Measurements from ENCODE around the gene LCN15. TPM values are rescaled to one million over a fixed set of nuclear protein-coding genes. Genes with fewer than 3 reads are reported as not detected.

The LCN15 gene
- total RNA-seq, 1 experiment from 2014 or later: not detected

GRCh38 chr9:136747161-136748060, 16.9 kb downstream of the LCN15 start:
- Histone ChIP-seq H3K23me2 (ENCODE audit: insufficient read length, low read depth, low read length, poor library complexity, severe bottlenecking) (peaks cover 3% of the 10 kb centered on the region), H2BK12ac (ENCODE audit: insufficient read length, low read depth, low read length) (no peak overlapping the region), H2AK5ac (ENCODE audit: insufficient read length, low read length) (no peak overlapping the region), H2AFZ (ENCODE audit: low read length) (no peak overlapping the region), H2BK20ac (ENCODE audit: low read depth, low read length, poor library complexity, severe bottlenecking) (no peak overlapping the region), H3K23ac (ENCODE audit: insufficient read length, low read depth, low read length) (no peak overlapping the region), H3K9me3 (ENCODE audit: control insufficient read depth, low read depth, low read length) (no peaks in the 10 kb centered on the region), H2BK120ac (ENCODE audit: low read depth, low read length, poor library complexity, severe bottlenecking) (no peak overlapping the region), H3K79me1 (ENCODE audit: insufficient read depth, low read depth, low read length, poor library complexity, severe bottlenecking) (no peaks in the 10 kb centered on the region), H4K91ac (ENCODE audit: insufficient read length, low read depth, low read length) (no peak overlapping the region), H3K4me1 (ENCODE audit: insufficient read depth, low read length) (no peaks in the 10 kb centered on the region), H4K20me1 (ENCODE audit: control insufficient read depth, insufficient read depth, insufficient read length) (no peaks in the 10 kb centered on the region), H3K27me3 (ENCODE audit: insufficient read depth, low read length) (no peaks in the 10 kb centered on the region), H3K27ac (ENCODE audit: insufficient read length, low read depth, low read length) (no peak overlapping the region), H3K9ac (ENCODE audit: extremely low read depth, insufficient read length, low read length) (no peak overlapping the region), H2BK5ac (ENCODE audit: insufficient read length, low read length) (no peak overlapping the region), H3K56ac (ENCODE audit: insufficient read length, low read depth, low read length) (no peak overlapping the region), H3K79me2 (ENCODE audit: insufficient read depth, low read length) (no peaks in the 10 kb centered on the region), H4K8ac (replicated peaks; ENCODE audit: insufficient read length, low read depth, low read length) (no peak overlapping the region), H2BK15ac (ENCODE audit: low read depth, low read length) (no peak overlapping the region), H3K14ac (ENCODE audit: insufficient read depth, low read length) (no peak overlapping the region; the same call in 1 of the 2 replicates), H3K18ac (ENCODE audit: insufficient read length, low read depth, low read length) (no peak overlapping the region), H4K5ac (ENCODE audit: insufficient read length, low read depth, low read length) (no peak overlapping the region), H3K4me2 (ENCODE audit: insufficient read depth, insufficient read length, low read length) (no peak overlapping the region), H3K4ac (ENCODE audit: low read depth, low read length) (no peak overlapping the region), H3T11ph (ENCODE audit: low read length) (no peak overlapping the region)
- H3K36me3 Mint-ChIP-seq (ENCODE audit: insufficient read depth in 1 of 3, low read depth in 3 of 3): peaks cover 0 to 3% (median 0%) of the 10 kb centered on the region in 3 experiments; a peak in 2 of 7 replicates
- no peak for DNase-seq
- no peak overlapping the region for H3K27ac Mint-ChIP-seq
- no peak for TF ChIP-seq CTCF (conservative IDR thresholded peaks at IDR 0.05)
- H3K4me3 Mint-ChIP-seq: no peak overlapping the region
- H3K9me3 Mint-ChIP-seq: peaks cover 8% of the 10 kb centered on the region in 2 experiments
- H3K27me3 Mint-ChIP-seq (ENCODE audit: low read depth): peaks cover 16% of the 10 kb centered on the region
- peaks cover 0 to 9% of the 10 kb centered on the region in 2 experiments; a peak in 1 of 4 replicates for H3K4me1 Mint-ChIP-seq
- no CpG with 5 or more reads among the region's 22 CpGs for WGBS (ENCODE audit: extremely low coverage, insufficient read length, low lambda C conversion rate)
